BJ (cell line): ENCODE measurements around the gene C18orf63. TPM values are rescaled to one million over a fixed set of nuclear protein-coding genes. Genes with fewer than 3 reads are reported as not detected.

Experiments used
- CTCF ChIA-PET: fragments of 350-600 bp; formaldehyde crosslinking; extraction: SDS; loops from one replicate; lab custom pipeline; 2021; ENCODE audit warnings: antibody characterized with exemption, inconsistent platforms; lab: Yijun Ruan, JAX
- POLR2A ChIA-PET: fragments of 300-600 bp; sonication (Branson Sonifier 250); formaldehyde crosslinking; extraction: SDS; loops from one replicate; lab custom pipeline; 2021; ENCODE audit warnings: antibody characterized with exemption; lab: Charles Lee
- DNase-seq: peaks from one replicate; pipeline ENCODE4 v3.0.0-alpha.2; 2011; ENCODE audit warnings: low read depth
- H3K27me3 ChIP-seq: 2 replicates; pipeline ENCODE4 v1.6.0; 2011; ENCODE audit warnings: low read length; ENCODE audit not compliant: control insufficient read depth, insufficient read depth
- H3K36me3 ChIP-seq: 2 replicates; pipeline ENCODE4 v1.5.1; 2011; ENCODE audit warnings: low read length; ENCODE audit not compliant: control insufficient read depth, insufficient read depth
- H3K4me3 ChIP-seq: 2 replicates; pipeline ENCODE4 v1.5.1; 2011; ENCODE audit warnings: low read depth, mild to moderate bottlenecking, control low read depth, low read length
- CTCF ChIP-seq: IDR thresholded peaks from 2 replicates; pipeline ENCODE4 v1.5.1; 2011; ENCODE audit warnings: low read depth, mild to moderate bottlenecking, control low read depth, inconsistent platforms, low read length, moderate library complexity; ENCODE audit not compliant: insufficient read depth
- polyA plus RNA-seq: library from polyadenylated mRNA; depleted of rRNA; stranded (reverse); fragments of >200 nt; gene quantifications from 2 replicates; pipeline ENCODE4 v1.2.3, GENCODE V29; 2011

Gene C18orf63
- polyA plus RNA-seq, 1 experiment = not detected

GRCh38 chr18:74278058-74278457 is 37.6 kb upstream of the C18orf63 start:
- TF ChIP-seq CTCF = no peak
- POLR2A ChIA-PET = no interaction called here
- no peaks in the 10 kb centered on the region for H3K36me3 ChIP-seq
- no peak for DNase-seq
- CTCF ChIA-PET = interaction anchor here (1.5 kb wide), 1 partner anchor 13 kb away, joined by 5 read pairs; no protein-coding TSS in a partner anchor
- H3K4me3 ChIP-seq = no peak overlapping the region
- no peaks in the 10 kb centered on the region for H3K27me3 ChIP-seq

DNA sequence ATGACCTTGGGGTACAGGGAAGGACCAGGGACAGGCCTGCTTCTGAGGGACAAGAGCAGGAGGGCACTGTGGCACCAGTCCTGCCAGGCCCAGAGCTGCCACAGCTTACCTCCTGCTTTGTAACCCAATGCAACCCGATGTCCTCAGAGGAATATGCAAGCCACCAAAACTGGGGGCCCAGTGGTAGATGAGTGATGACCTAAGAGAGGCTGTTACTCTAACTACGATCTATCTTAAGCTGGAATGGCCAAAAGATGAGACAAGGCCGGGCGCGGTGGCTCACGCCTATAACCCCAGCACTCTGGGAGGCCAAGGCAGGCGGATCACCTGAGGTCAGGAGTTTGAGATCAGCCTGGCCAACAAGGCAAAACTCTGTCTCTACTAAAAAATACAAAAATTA is 36.7 kb upstream of the C18orf63 start:
- Histone ChIP-seq H3K4me3 (no peak overlapping the region), H3K27me3 (no peaks in the 10 kb centered on the region), H3K36me3 (no peaks in the 10 kb centered on the region)
- no peak for DNase-seq
- ChIA-PET CTCF (interaction anchor here (1.5 kb wide), 1 partner anchor 12 kb away, joined by 5 read pairs; no protein-coding TSS in a partner anchor), POLR2A (no interaction called here)
- no peak for TF ChIP-seq CTCF

DNA sequence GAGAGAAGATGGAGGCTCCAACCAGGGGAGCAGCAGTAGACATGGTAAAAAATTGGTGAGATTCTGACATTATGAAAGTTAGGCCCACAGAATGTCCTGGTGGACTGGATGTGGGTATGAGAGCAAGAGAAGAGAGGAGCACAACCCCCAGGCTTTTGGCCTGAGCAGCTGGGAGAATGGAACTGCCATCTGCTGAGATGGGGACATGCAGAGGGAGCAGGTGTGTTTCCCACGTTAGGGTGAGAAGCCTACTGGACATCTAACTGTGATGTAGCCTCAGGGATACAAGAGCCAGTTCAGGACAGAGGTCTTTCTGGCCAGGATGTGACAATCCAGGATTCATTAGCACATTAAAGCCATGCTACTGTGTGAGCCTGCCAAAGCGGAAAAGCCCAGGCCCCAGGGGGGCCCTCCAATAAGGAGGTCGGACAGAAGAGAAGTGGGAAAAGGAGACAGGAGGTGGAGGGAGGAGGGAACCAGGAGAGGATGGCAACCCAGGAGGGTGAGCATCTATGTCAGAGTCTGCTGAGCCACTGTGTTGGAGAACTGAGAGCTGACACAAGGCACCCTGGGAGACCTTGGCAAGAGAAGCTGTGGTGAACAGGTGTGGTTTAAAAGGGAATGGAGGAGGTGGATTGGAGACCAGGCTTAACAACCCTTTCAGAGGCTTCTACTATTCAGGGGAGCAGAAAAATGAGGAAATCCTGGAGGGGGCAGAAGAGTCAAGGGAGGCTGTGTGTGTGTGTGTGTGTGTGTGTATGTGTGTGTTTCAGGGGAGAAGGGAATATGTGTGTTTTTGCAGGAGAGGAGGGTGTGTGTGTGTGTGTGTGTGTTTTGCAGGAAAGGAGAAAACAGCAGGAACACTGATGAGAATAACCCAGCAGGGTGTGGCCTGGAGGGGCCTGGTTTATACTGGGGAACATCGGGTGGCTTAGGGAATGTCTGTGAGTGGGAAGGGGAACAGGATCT is 34.3 kb upstream of the C18orf63 start:
- POLR2A ChIA-PET = no interaction called here
- Histone ChIP-seq H3K36me3 (no peaks in the 10 kb centered on the region), H3K4me3 (no peak overlapping the region), H3K27me3 (no peaks in the 10 kb centered on the region)
- CTCF ChIA-PET = no interaction called here
- no peak for TF ChIP-seq CTCF
- DNase-seq = no peak

DNA sequence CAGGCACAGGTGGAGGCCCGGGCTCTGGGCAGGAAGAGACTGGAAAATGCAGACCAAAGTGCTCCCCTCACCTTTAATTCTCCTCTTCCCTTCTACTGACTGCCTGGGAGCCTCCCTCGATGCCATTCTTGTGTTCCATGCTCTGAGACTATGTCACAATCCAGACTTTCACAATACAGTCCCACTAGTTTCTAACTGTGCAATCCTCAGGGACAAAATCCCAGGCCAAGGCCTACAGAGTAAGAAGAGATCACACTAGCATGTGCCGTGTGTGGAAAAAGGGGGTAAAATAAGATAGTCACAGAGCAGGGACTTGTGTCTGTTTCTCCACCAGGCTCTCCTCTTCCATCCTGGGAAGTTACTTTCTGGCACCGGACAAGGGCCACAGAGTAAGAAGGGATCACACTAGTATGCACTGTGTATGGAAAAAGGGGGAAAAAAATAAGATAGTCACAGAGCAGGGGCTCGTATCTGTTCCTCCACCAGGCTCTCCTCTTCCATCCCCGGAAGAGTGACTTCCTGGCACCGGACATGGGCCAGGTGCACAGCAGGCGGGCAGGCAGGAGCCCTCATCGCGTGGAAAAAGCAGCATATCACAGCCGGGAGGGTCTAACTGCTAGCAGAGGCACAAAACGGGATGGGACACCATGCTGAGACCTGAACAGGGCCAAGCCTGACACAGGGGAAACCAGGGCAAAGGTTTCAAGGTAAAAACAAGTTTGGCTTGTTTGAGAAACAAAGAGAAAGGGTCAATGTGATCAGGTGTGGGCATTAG is 33.5 kb upstream of the C18orf63 start:
- DNase-seq = no peak
- TF ChIP-seq CTCF = no peak
- POLR2A ChIA-PET = no interaction called here
- Histone ChIP-seq H3K4me3 (no peak overlapping the region), H3K27me3 (no peaks in the 10 kb centered on the region), H3K36me3 (no peaks in the 10 kb centered on the region)
- CTCF ChIA-PET = no interaction called here
